GM21360 (cell line): ENCODE measurements around the gene VPS51.

ENCODE experiments used
- ATAC-seq: cut with Tn5 transposase; IDR thresholded peaks from one replicate; pipeline ENCODE4 v1.9.1; 2021; ENCODE audit warnings: mild to moderate bottlenecking, moderate library complexity; ENCODE audit not compliant: unreplicated experiment

The VPS51 gene

GRCh38 chr11:65095974-65096806 is at the start of gene VPS51:
Gene VPS51, plus strand, starts transcription at chr11:65096214. Its CDS starts 37 bp downstream, at chr11:65096251.
- peak; percentile 78 for ATAC-seq

- ATAC-seq = no peak
These were observed 48.2 kb upstream of the VPS51 start for GRCh38 chr11:65047581-65048422.

GRCh38 chr11:65051398-65051858 is 44.6 kb upstream of the VPS51 start:
- no peak for ATAC-seq

GRCh38 chr11:65053827-65054508 is 42.0 kb upstream of the VPS51 start:
- ATAC-seq = no peak

GRCh38 chr11:65055538-65055937 is 40.5 kb upstream of the VPS51 start:
- no peak for ATAC-seq

- no peak for ATAC-seq
These were observed 39.0 kb upstream of the VPS51 start for GRCh38 chr11:65056999-65057398.

GRCh38 chr11:65057526-65057925 is 38.5 kb upstream of the VPS51 start:
- ATAC-seq = no peak

GRCh38 chr11:65058012-65058411 is 38.0 kb upstream of the VPS51 start:
- no peak for ATAC-seq

GRCh38 chr11:65058419-65059054 is 37.5 kb upstream of the VPS51 start, which contains the start of gene NAALADL1:
Gene NAALADL1, minus strand, starts transcription at chr11:65058553. Its CDS starts 32 bp downstream, at chr11:65058521.
- no peak for ATAC-seq

GRCh38 chr11:65059523-65059922 is 36.5 kb upstream of the VPS51 start:
- ATAC-seq = no peak

- no peak for ATAC-seq
These were observed 35.8 kb upstream of the VPS51 start for GRCh38 chr11:65059959-65060824.

GRCh38 chr11:65060913-65061408 is 35.1 kb upstream of the VPS51 start:
- no peak for ATAC-seq

- ATAC-seq = no peak
These were observed 32.5 kb upstream of the VPS51 start for GRCh38 chr11:65063532-65063931.

- ATAC-seq = no peak
These were observed 31.2 kb upstream of the VPS51 start for GRCh38 chr11:65064847-65065240.

- no peak for ATAC-seq
These were observed 30.2 kb upstream of the VPS51 start for GRCh38 chr11:65065851-65066250.

- ATAC-seq = no peak
These were observed 29.7 kb upstream of the VPS51 start for GRCh38 chr11:65066315-65066714.

GRCh38 chr11:65066805-65067291 is 29.2 kb upstream of the VPS51 start:
- ATAC-seq = no peak

- ATAC-seq = no peak
These were observed 28.6 kb upstream of the VPS51 start for GRCh38 chr11:65067446-65067845.

GRCh38 chr11:65069217-65069616 is 26.8 kb upstream of the VPS51 start:
- no peak for ATAC-seq
